Caki2 (cell line): ENCODE data around the gene RPN1. TPM values are rescaled to one million over a fixed set of nuclear protein-coding genes. Genes with fewer than 3 reads are reported as not detected.
A peak's percentile ranks its signal among the peaks of the same experiment; 100 is the strongest.
"Not testable (repeated sequence)": the region's sequence is repeated elsewhere in the genome, so short reads cannot be mapped to it uniquely, and the experiment has no call there.

Experiments
- DNase-seq: peaks from one replicate; pipeline ENCODE4 v3.0.0-alpha.2; 2015; ENCODE audit warnings: low read depth
- in situ Hi-C: cut with HindIII; loops from 2 replicates; pipeline ENCODE4 v1.10.0; 2016; ENCODE audit warnings: low sequenced_read_pairs, low pct_unique_long_range_greater_than_20kb, mixed read lengths
- total RNA-seq: library from RNA; depleted of rRNA; stranded (reverse); fragments of >200 nt; shearing (Covaris generic); gene quantifications from 2 replicates; pipeline ENCODE4 v1.2.3, GENCODE V29; 2014; ENCODE audit warnings: low replicate concordance

RPN1 gene
- total RNA-seq, 1 experiment from 2014 or later = 321 TPM

DNA sequence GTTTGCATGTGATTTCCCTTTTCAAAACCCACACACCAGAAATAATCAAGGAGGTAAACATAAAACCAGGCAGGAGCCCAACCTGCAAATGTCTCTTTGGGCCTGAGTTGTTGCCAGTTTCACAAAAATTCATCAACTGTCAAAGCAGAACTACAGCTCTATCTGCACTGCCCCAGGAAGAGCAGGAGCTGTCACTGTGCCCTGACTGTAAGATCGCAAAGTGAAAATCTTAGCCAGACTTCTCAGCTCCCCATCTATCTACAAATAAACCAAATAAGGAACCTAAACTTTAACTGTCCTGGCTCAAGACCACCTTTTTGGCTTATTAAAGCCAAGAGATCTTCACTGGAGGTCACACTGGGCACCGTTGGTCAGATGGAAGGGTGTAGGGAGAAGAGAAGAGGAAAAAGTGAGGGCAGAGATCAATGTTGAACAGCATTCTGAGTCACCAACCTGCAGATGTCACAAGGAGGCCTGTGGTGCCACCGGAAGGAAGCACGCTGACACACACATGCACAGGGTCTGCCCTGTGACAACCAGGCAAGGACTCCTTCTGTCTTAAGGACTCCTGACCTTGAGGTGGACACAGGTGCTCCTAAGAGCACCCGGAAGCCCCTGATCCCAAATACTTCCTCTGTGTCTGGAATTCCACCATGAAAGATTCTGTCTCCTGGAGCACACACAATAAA, 58.7 kb downstream of the RPN1 start:
- DNase-seq = no peak
- in situ Hi-C loops = no loop called here

DNA sequence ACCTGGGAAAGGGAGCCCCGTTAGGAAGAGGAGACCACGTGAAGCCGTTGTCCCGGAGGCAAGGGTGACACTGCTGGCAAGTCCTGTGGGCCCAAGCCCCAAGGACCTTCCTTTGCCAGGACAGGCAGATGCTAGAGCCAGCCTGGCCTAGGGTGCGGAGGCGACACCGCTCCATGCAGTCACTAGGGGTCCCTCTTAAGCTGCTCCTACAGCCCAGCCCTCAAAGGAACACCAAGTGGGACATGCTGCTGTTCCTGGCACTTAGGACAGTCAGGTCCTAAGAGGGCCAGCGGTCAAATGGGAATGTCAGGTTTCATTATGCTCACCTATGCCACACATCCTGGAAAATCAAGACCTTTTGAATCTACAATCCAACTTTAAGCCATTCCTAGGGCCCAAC, 59.7 kb downstream of the RPN1 start:
- DNase-seq = no peak
- in situ Hi-C loops = no loop called here

DNA sequence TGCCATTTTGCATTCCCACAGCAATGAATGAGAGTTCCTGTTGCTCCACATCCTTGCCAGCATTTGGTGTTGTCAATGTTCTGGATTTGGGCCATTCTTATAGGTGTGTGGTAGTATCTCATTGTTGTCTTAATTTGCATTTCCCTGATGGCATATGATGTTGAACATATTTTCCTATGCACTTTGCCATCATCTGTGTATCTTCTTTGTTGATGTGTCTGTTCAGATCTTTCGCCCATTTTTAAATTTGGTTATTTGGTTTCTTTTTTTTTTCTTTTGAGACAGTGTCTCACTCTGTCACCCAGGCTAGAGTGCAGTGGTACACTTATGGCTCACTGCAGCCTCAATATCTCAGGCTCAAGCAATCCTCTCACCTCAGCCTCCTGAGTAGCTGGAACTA, 60.6 kb downstream of the RPN1 start:
- DNase-seq, in situ Hi-C loops: not testable (repeated sequence)

DNA sequence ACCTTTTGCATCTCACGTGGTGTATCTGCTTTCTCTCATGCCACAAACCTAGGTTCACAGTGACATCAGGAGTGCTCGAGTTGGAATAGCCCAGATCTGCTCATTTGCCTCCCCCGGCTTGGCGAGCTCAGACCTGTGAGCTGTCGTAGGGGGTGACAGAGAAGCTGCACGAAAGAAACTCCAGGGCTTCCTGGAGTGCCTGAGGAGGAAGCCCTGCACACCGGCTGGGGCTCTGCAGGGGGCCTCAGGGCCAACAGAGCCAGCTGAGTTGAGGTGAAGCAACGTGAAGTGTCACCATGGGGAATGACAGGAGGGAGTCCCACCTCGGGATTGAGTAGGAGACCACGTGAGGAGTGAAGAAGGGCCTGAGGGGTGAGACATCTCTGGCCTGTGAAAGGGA, 62.5 kb downstream of the RPN1 start:
- in situ Hi-C loops = no loop called here

DNA sequence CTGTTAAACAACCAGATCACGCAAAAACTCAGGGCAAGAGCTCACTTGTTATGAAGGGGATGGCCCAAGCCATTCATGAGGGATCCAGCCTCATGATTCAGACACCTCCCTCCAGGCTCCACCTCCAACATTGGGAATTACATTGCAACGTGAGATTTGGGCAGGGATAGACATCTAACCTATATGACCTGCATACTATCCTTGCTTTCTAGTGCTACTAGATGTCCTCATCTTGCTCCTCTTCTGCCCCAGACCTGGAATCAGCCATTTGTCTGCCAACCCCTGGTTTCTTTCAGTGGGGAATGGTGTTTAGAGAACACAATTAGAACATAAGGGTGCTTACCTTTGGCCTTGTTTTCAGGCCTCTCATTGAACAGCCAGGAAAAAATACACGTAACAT, 63.2 kb downstream of the RPN1 start:
- DNase-seq = no peak
- in situ Hi-C loops = no loop called here

More for the DNA sequence above, 62.5 kb downstream of the RPN1 start:
- no peak for DNase-seq

DNA sequence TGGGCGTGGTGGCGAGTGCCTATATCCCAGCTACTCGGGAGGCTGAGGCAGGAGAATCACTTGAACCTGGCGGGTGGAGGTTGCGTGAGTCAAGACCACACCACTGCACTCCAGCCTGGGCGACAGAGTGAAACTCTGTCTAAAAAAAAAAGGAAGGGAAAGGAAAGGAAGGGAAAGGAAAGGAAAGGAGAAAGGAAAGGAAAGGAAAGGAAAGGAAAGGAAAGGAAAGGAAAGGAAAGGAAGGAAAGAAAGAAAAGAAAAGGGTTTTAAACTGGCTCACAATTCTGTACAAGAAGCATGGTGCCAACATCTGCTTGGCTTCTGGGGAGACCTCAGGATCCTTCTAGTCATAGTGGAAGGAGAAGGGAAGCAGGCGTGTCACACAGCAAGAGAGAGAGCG, 63.7 kb downstream of the RPN1 start:
- DNase-seq, in situ Hi-C loops: not testable (repeated sequence)

DNA sequence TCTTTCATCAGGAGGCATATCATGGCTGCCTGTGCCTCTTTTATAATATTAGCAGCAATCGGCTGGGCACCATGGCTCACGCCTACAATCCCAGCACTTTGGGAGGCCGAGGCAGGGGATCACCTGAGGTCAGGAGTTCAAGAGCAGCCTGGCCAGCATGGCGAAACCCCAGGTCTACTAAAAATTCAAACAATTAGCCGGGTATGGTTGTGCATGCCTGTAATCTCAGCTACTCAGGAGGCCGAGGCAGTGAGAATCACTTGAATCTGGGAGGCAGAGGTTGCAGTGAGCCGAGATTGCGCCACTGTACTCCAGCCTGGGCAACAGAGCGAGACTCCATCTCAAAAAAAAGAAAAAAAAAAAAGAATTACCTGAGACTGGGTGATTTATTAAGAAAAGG, 64.2 kb downstream of the RPN1 start:
- in situ Hi-C loops, DNase-seq: not testable (repeated sequence)

DNA sequence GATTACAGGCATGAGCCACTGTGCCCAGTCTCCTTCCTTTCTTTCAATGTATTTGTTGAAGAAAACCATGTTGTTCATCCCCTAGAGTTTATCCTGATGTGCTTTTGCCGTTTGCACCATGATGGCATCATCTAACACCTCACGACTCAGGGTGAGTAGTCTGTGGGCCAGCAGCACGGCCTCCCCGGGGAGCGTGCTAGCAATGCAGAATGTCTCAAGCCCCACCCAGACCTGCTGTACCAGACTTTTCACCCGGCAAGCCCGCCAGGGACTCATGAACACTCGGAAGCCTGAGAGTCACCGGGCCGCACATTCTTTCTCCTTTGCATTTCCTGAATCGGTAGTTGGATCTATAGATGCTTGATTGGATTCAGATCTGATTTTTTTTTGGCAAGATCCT, 64.6 kb downstream of the RPN1 start:
- in situ Hi-C loops = no loop called here
- DNase-seq = no peak

DNA sequence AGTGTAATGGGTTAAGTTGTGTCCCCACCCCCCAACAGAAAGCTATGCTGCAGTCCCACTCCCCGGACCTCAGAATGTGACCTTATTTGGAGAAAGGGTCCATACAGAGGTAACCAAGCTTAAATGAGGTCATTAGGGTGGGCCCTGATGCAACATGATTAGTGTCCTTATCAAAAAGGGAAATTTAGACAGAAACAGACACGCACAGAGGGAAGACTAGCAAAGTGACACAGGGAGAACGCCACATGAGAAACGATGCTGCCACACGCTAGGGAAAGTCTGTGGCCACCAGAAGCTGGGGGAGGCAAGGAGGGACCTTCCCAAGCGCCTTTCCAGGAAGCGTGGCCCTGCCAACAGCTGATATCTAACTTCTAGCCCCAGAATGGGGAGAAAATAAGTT, 65.4 kb downstream of the RPN1 start:
- in situ Hi-C loops = no loop called here
- DNase-seq = no peak

DNA sequence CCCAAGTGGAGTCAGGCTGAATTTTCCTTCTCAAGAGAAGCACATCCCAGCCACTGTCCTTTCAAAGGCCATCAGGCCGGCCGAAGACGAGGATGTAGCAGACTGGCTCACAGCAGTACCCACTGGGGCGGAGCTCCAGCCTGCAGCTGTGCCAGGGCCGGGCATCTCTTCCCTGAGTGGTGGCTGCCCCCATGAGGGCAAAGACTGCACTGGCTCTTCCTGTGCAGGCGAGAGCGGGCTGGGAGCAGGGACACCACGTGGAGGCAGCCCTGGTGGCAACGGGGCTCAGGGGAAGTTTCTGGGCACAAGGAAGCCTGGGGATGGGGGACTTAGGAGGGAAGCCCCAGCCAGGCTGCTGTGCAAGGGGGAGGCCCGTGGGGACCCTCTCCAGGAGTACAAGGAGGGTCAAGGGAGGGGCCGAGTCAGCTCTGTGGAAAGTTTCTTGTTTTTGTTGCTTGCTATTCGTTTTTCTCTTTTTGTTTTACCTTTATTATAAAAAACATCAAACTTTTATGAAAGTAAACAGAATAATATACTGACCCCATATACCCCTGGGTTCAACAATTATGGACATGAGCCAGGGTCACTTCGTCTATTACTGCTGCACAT, 66.1 kb downstream of the RPN1 start:
- DNase-seq = peak; percentile 40
- in situ Hi-C loops = no loop called here

DNA sequence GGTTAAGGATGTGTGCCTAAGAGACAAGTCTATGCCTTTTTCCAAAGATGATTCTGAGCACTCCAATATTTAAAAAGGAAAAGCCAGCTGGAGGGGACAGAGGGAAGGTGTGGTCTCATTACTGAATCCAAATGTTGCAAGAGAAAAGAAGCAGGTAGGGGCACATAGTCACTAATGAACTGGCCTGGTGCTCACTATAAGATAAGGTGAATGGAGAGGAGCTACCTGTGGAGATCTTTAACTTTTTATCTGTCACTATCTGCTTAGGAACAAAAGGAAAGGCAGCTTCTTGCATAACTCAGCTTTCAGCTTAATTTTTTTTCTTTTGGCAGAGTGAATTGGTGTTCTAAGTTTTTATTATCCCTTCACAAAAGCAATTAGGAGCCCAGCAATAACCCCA, 69.1 kb downstream of the RPN1 start:
- in situ Hi-C loops = no loop called here
- no peak for DNase-seq

DNA sequence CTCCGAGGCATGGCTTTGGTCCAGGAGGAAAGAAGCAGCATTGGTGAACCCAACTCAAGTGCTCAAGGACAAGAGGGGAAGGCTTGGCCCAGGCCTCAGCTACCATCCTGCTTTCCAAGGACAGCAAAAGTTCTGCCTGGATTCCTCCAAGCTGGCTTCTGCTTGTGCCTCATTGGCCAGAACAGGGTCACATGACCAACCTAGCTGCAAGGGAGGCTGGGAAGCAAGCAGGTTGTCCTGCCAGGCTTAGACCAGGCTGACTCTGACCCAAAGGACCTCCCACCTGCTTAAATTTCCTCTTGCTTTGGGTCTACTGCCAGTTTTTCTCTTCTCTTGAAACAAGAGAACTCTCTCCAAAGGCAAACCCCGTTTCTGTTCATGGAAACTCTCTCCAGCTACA, 70.7 kb downstream of the RPN1 start:
- in situ Hi-C loops = no loop called here
- no peak for DNase-seq

DNA sequence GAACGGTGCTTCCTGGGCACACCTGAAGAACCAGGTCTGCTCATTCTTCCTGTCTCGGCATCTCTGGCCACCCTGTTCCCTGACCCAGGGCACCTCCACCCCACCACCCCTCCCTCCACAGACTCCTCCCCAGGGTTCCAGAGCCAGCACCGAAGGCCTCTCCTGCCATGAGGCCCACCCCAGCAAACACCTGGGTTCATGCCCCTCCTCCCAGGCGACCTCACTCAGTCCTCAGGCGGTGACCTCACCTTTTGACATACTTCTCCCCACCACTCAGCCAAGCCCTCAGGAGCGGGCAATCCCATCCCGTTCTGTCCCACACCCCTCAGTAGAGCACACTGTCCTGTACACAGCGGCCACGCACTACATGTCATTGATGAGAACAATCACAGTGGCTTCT, 72.3 kb downstream of the RPN1 start:
- DNase-seq = no peak
- in situ Hi-C loops = no loop called here

DNA sequence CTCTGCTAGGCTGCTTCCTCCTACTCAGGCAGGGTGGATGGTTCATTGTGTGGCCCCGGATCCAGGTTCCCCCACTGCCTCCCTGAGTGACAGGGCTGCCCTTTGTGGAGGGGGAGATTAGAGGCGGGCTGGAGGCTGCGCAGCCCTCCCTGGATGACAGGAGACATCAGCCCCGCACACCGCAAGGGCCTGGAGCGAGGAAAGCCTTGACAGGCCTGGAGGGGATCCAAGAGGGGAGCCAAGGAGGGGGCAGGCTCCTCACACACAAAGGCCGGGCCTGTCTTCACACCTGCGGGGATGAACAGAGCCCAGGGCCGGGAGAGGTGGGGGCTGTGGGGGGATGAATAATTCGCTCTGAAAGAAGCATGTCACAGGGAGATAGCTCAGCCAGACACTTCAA, 72.9 kb downstream of the RPN1 start:
- DNase-seq = no peak
- in situ Hi-C loops = no loop called here

DNA sequence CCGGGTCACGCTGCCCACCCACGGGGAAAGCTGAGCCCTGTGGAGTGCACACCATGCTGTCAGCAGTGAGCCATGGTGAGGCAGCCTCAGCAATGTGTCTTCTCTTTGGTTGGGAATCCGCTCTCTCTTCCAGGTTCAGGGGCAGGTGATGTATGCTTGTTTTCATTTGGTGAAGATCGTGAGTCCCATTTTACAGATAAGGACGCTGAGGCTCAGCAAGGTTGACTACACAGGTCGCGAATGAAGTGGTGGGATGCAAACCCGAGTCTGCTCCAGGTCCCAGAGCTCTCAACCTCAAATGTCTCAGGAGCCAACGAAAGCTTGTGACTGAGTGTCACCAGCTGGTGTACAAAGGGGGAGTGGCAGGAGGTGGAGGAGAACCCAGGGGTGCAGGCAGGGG, 74.3 kb downstream of the RPN1 start:
- in situ Hi-C loops = no loop called here

DNA sequence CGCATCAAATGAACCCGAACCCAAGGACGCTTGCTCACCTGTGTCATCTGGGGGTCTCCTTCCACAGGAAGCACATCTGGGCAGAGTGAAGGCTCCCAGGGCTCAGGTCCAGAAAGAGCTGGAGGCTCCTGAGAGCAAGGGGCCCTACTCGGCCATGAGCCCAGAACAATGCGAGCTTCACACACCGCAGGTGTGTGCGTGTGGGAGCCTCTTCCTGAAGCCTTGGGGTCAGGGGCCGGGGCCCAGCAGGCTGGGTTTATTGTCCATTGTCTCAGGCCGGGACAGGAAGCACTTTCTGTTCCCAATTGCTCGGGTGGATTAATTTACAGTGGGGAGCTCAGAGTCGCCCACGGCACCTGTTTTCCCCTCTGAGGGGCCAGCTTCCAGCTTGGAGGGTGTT, 74.8 kb downstream of the RPN1 start:
- DNase-seq = no peak
- in situ Hi-C loops = no loop called here

More for the DNA sequence above, 74.3 kb downstream of the RPN1 start:
- no peak for DNase-seq

DNA sequence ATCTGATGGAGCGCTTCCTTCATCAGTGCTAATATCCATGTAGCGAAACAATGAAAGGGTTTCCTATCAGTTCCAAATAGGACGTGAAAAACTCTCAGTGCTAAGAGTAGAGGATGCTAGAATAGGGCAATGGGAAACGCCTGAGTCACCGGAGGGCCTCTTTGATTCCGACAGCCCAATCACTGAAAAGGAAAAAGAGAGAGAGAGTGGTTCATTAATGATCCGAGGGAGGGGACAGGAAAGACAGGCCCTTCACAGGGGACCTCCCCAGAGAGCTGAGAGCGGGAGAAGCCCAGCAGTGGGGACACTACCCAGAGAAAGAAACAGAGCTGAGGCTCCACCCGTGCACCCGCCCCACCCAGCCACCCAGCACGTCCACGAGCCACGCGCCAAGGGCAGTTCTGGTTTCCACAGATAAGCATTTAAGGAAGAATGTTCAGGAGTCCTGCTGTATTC, 76.9 kb downstream of the RPN1 start:
- in situ Hi-C loops = no loop called here
- DNase-seq = no peak

DNA sequence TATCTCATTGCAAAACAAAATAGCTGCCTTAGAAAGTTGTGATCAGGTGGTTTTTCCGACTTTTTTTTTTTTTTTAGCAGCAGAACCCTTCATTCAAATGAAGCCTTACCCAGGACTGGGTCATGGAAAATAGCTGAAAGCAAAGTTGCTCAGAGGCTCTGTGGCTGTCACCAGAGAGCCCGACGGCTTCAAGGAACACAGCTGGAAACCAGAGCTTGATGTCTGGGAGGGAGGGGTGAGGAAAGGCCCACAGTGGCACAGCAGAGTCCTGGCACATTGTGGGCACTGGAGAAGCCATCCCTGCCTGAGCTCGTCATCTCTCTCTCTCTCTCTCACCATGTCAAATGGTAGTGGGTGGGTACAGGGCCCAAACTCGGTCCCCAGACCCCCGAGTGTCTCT, 77.5 kb downstream of the RPN1 start:
- in situ Hi-C loops = no loop called here
- no peak for DNase-seq

DNA sequence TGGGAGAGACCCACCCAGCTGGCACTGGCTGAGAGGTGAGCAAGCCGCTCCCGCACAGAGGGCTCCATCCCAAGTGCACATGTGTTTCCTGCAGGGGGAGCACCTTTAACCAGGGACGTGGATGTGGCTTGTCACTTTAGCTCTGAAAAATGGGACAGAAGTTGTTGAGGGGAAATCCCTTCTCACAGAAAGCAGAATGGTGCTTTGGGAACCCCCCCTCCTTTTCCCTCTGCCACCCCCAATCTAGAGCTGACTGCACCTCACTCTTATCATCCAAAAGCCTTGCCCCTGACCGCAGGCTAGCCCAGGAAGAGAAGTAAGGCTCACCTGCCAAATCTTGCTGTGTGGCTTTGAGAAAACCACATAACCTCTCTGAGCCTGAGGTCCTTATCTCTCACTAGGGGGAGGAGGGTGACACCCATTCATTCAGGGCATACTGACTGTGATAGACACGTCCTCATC, 77.9 kb downstream of the RPN1 start:
- no peak for DNase-seq
- in situ Hi-C loops = no loop called here

DNA sequence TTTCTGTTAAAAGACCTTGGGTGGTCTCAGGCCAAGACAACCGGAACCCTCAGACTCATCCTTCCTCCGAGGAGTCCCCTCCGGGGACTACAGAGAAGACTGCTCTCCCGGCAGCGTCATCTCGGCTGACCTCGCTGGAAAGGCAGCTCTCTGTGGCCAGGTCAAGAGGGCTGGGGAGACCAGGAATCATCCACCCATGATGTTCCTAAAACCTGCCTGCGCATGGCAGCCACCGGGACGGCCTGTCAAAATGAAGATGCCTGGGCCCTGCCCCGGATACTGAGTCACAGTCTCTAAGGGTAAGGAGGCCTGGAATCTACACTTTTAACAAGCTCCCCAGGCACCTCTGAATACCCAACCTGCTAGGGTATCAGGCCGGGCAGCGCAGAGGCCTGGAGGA, 78.6 kb downstream of the RPN1 start:
- in situ Hi-C loops = no loop called here
- DNase-seq = no peak
